ENCODE data around the gene KRT27. TPM values are rescaled to one million over a fixed set of nuclear protein-coding genes. Genes with fewer than 3 reads are reported as not detected.

Gene KRT27
- total RNA-seq, 1 donor from 2014 or later = not detected

GRCh38 chr17:40730970-40731369, 51.4 kb downstream of the KRT27 start:
- Mint-ChIP-seq H3K27me3 (ENCODE audit: low read depth, unreplicated experiment) (peaks cover 10% of the 10 kb centered on the region), H3K36me3 (ENCODE audit: low read depth, unreplicated experiment) (no peaks in the 10 kb centered on the region), H3K4me3 (ENCODE audit: unreplicated experiment) (no peak overlapping the region), H3K4me1 (ENCODE audit: low read depth, unreplicated experiment) (peaks cover 5% of the 10 kb centered on the region), H3K9me3 (ENCODE audit: unreplicated experiment) (no peaks in the 10 kb centered on the region), H3K27ac (ENCODE audit: unreplicated experiment) (no peak overlapping the region)
- TF ChIP-seq CTCF (IDR thresholded peaks at IDR 0.05; ENCODE audit: insufficient read depth, low read depth, low read length) (no peak), EZH2 (IDR thresholded peaks at IDR 0.05; ENCODE audit: insufficient read depth, low read length) (no peak)
- H3K9ac ChIP-seq (ENCODE audit: low read length) = no peak overlapping the region
- peaks cover 5% of the 10 kb centered on the region for H3K9me3 ChIP-seq (ENCODE audit: insufficient read depth, low read depth, low read length)
- no peak overlapping the region for H3K4me2 ChIP-seq (ENCODE audit: low read length)
- DNase-seq (ENCODE audit: low read depth) (no peak), FAIRE-seq (no peak)
- no peaks in the 10 kb centered on the region for H3K36me3 ChIP-seq (ENCODE audit: insufficient read depth, low read length)
- H3K27me3 ChIP-seq (ENCODE audit: insufficient read depth, low read length) = peaks cover 9% of the 10 kb centered on the region
- no peak overlapping the region for H3K27ac ChIP-seq (ENCODE audit: low read depth, low read length)
- no peak overlapping the region for H2AFZ ChIP-seq (ENCODE audit: low read depth, low read length)
- H3K4me3 ChIP-seq (ENCODE audit: insufficient read depth, low read depth, low read length) = no peak overlapping the region
- no peaks in the 10 kb centered on the region for H4K20me1 ChIP-seq (ENCODE audit: insufficient read depth, low read length)
- H3K79me2 ChIP-seq (ENCODE audit: insufficient read depth, low read length) = no peaks in the 10 kb centered on the region
- H3K4me1 ChIP-seq (ENCODE audit: insufficient read depth, low read length) = no peaks in the 10 kb centered on the region

- Histone ChIP-seq H3K9me3 (ENCODE audit: insufficient read depth, low read depth, low read length) (peaks cover 2% of the 10 kb centered on the region), H3K27ac (ENCODE audit: low read depth, low read length) (peak overlapping the region; percentile 4), H3K4me3 (ENCODE audit: insufficient read depth, low read depth, low read length) (no peak overlapping the region), H3K9ac (ENCODE audit: low read length) (no peak overlapping the region), H2AFZ (ENCODE audit: low read depth, low read length) (no peak overlapping the region), H3K36me3 (ENCODE audit: insufficient read depth, low read length) (no peaks in the 10 kb centered on the region), H4K20me1 (ENCODE audit: insufficient read depth, low read length) (no peaks in the 10 kb centered on the region), H3K4me1 (ENCODE audit: insufficient read depth, low read length) (no peaks in the 10 kb centered on the region), H3K79me2 (ENCODE audit: insufficient read depth, low read length) (no peaks in the 10 kb centered on the region), H3K27me3 (ENCODE audit: insufficient read depth, low read length) (peaks cover 6% of the 10 kb centered on the region), H3K4me2 (ENCODE audit: low read length) (no peak overlapping the region)
- H3K4me1 Mint-ChIP-seq (ENCODE audit: low read depth, unreplicated experiment) = peaks cover 5% of the 10 kb centered on the region
- no peak for FAIRE-seq
- no peak overlapping the region for H3K27ac Mint-ChIP-seq (ENCODE audit: unreplicated experiment)
- H3K27me3 Mint-ChIP-seq (ENCODE audit: low read depth, unreplicated experiment) = peaks cover 16% of the 10 kb centered on the region
- H3K9me3 Mint-ChIP-seq (ENCODE audit: unreplicated experiment) = no peaks in the 10 kb centered on the region
- no peak for TF ChIP-seq EZH2 (IDR thresholded peaks at IDR 0.05; ENCODE audit: insufficient read depth, low read length)
- no peak for TF ChIP-seq CTCF (IDR thresholded peaks at IDR 0.05; ENCODE audit: insufficient read depth, low read depth, low read length)
- H3K36me3 Mint-ChIP-seq (ENCODE audit: low read depth, unreplicated experiment) = no peaks in the 10 kb centered on the region
- DNase-seq (ENCODE audit: low read depth) = peak; percentile 75
- H3K4me3 Mint-ChIP-seq (ENCODE audit: unreplicated experiment) = no peak overlapping the region
These were observed 54.7 kb downstream of the KRT27 start for GRCh38 chr17:40727447-40728231.

GRCh38 chr17:40726919-40727318, 55.4 kb downstream of the KRT27 start:
- Histone ChIP-seq H3K9ac (ENCODE audit: low read length) (no peak overlapping the region), H3K4me3 (ENCODE audit: insufficient read depth, low read depth, low read length) (no peak overlapping the region), H3K79me2 (ENCODE audit: insufficient read depth, low read length) (no peaks in the 10 kb centered on the region), H3K4me2 (ENCODE audit: low read length) (no peak overlapping the region), H3K27ac (ENCODE audit: low read depth, low read length) (no peak overlapping the region), H2AFZ (ENCODE audit: low read depth, low read length) (no peak overlapping the region), H4K20me1 (ENCODE audit: insufficient read depth, low read length) (no peaks in the 10 kb centered on the region), H3K27me3 (ENCODE audit: insufficient read depth, low read length) (peaks cover 3% of the 10 kb centered on the region), H3K4me1 (ENCODE audit: insufficient read depth, low read length) (no peaks in the 10 kb centered on the region), H3K9me3 (ENCODE audit: insufficient read depth, low read depth, low read length) (peaks cover 2% of the 10 kb centered on the region), H3K36me3 (ENCODE audit: insufficient read depth, low read length) (no peaks in the 10 kb centered on the region)
- FAIRE-seq = no peak
- TF ChIP-seq EZH2 (IDR thresholded peaks at IDR 0.05; ENCODE audit: insufficient read depth, low read length) (no peak), CTCF (IDR thresholded peaks at IDR 0.05; ENCODE audit: insufficient read depth, low read depth, low read length) (peak; percentile 14)
- no peaks in the 10 kb centered on the region for H3K36me3 Mint-ChIP-seq (ENCODE audit: low read depth, unreplicated experiment)
- H3K4me1 Mint-ChIP-seq (ENCODE audit: low read depth, unreplicated experiment) = peaks cover 5% of the 10 kb centered on the region
- H3K4me3 Mint-ChIP-seq (ENCODE audit: unreplicated experiment) = no peak overlapping the region
- no peak for DNase-seq (ENCODE audit: low read depth)
- peaks cover 16% of the 10 kb centered on the region for H3K27me3 Mint-ChIP-seq (ENCODE audit: low read depth, unreplicated experiment)
- H3K9me3 Mint-ChIP-seq (ENCODE audit: unreplicated experiment) = no peaks in the 10 kb centered on the region
- no peak overlapping the region for H3K27ac Mint-ChIP-seq (ENCODE audit: unreplicated experiment)
